ENCODE measurements around the gene UCK1. TPM values are rescaled to one million over a fixed set of nuclear protein-coding genes. Genes with fewer than 3 reads are reported as not detected.

Gene UCK1
- total and polyA plus RNA-seq, 2 of the 8 experiments (the other 6 are each of a cell fraction or from before 2014, with no cell fraction given): 35.1 to 42.0 TPM

GRCh38 chr9:131483319-131484050 lies 47.6 kb downstream of the UCK1 start:
- H3K27ac ChIP-seq (ENCODE audit: low read depth, low read length): no peak overlapping the region
- peak overlapping the region; percentile 66; the same call in 1 of the 2 replicates for H4K8ac ChIP-seq (ENCODE audit: extremely low read depth, insufficient read depth, low read length)
- no peaks in the 10 kb centered on the region; a peak in 1 of 7 replicates for H3K4me1 ChIP-seq (replicated peaks in 1 of 4; ENCODE audit: control insufficient read depth in 3 of 4, insufficient read depth in 4 of 4, low read length in 3 of 4)
- H3K23ac ChIP-seq (ENCODE audit: insufficient read length): no peak overlapping the region
- H2BK120ac ChIP-seq (replicated peaks; ENCODE audit: low read depth, low read length): no peak overlapping the region
- H3K4ac ChIP-seq (replicated peaks; ENCODE audit: insufficient read length, low read depth, low read length): no peak overlapping the region
- no peaks in the 10 kb centered on the region for H3K23me2 ChIP-seq (ENCODE audit: low read depth, low read length)
- no peak overlapping the region for H2BK5ac ChIP-seq (ENCODE audit: low read depth, low read length)
- H3K18ac ChIP-seq (ENCODE audit: extremely low read depth, low read length): no peak overlapping the region
- no peak overlapping the region for H2BK15ac ChIP-seq (ENCODE audit: low read length)
- H2AK5ac ChIP-seq (ENCODE audit: low read depth, low read length): no peak overlapping the region
- ChIA-PET CTCF (ENCODE audit: partially characterized antibody) (interaction anchor here (1.3 to 2.1 kb wide), 2 partner anchors 13 to 40 kb away, joined by 3 to 7 read pairs; no protein-coding TSS in a partner anchor), POLR2A (ENCODE audit: partially characterized antibody) (interaction anchor here (1.3 kb wide), 1 partner anchor 13 kb away, joined by 6 read pairs; no protein-coding TSS in a partner anchor)
- H2AFZ ChIP-seq (ENCODE audit: low read length): no peak overlapping the region
- no peak overlapping the region for H2BK20ac ChIP-seq (ENCODE audit: low read length)
- no peak overlapping the region for H3K56ac ChIP-seq (replicated peaks; ENCODE audit: insufficient read length, low read depth, low read length)
- no peak for DNase-seq (ENCODE audit: low read depth in 1 of 2, low spot score in 2 of 2)
- no peak overlapping the region for H2BK12ac ChIP-seq (ENCODE audit: low read depth, low read length)
- peaks cover 0 to 17% of the 10 kb centered on the region in 2 experiments; a peak in 1 of 4 replicates for H3K79me2 ChIP-seq (ENCODE audit: control insufficient read depth in 1 of 2, insufficient read depth in 2 of 2, low read length in 2 of 2)
- no peak overlapping the region for H3K4me3 ChIP-seq (ENCODE audit: extremely low read depth in 1 of 4, insufficient read depth in 2 of 4, low read depth in 3 of 4, low read length in 4 of 4)
- peaks cover 11 to 21% of the 10 kb centered on the region in 2 experiments for H4K20me1 ChIP-seq (replicated peaks in 1 of 2; ENCODE audit: control insufficient read depth in 1 of 2, insufficient read depth in 2 of 2, low read length in 2 of 2)
- H3K4me2 ChIP-seq (ENCODE audit: insufficient read depth in 1 of 2, low read depth in 2 of 2, low read length in 2 of 2): no peak overlapping the region
- no peak overlapping the region for H3K9ac ChIP-seq (replicated peaks in 1 of 4; ENCODE audit: extremely low read depth in 1 of 4, low read depth in 3 of 4, low read length in 3 of 4)
- no peak overlapping the region for H4K91ac ChIP-seq (replicated peaks; ENCODE audit: insufficient read length, low read length)
- 97% methylated on average over 9 of the region's 9 CpGs; no CpG with 5 or more reads in 1 of the 2 experiments for WGBS, 2 experiments (ENCODE audit: extremely low coverage in 1 of 2, insufficient coverage in 1 of 2, insufficient read length in 1 of 2, insufficient replicate concordance in 2 of 2, low coverage in 1 of 2, low lambda C conversion rate in 2 of 2, missing lambda C conversion rate in 1 of 2)
- no peak overlapping the region for H4K5ac ChIP-seq (ENCODE audit: insufficient read length, low read depth, low read length)
- no peak overlapping the region for H3K14ac ChIP-seq (ENCODE audit: insufficient read length)
- H3K9me3 ChIP-seq (ENCODE audit: insufficient read depth in 2 of 2, low read depth in 1 of 2, low read length in 1 of 2): no peaks in the 10 kb centered on the region
- H3K79me1 ChIP-seq (ENCODE audit: low read depth, low read length): peaks cover 14% of the 10 kb centered on the region; the same call in 1 of the 2 replicates
- no peak for FAIRE-seq
- no peaks in the 10 kb centered on the region for H3K27me3 ChIP-seq (replicated peaks in 1 of 4; ENCODE audit: control insufficient read depth in 3 of 4, extremely low read depth in 1 of 4, insufficient read depth in 3 of 4, low read length in 3 of 4)
- peaks cover 73 to 97% (median 92%) of the 10 kb centered on the region in 4 experiments for H3K36me3 ChIP-seq (ENCODE audit: control insufficient read depth in 2 of 4, insufficient read depth in 4 of 4, low read length in 3 of 4)
- TF ChIP-seq BCL11A (IDR thresholded peaks at IDR 0.05; ENCODE audit: low read depth in 2 of 2, low read length in 2 of 2) (no peak), CBX8 (IDR thresholded peaks at IDR 0.05; ENCODE audit: borderline replicate concordance, low read depth, low read length) (no peak), CBX5 (IDR thresholded peaks at IDR 0.05; ENCODE audit: low read depth, low read length) (no peak), SP1 (IDR thresholded peaks at IDR 0.05; ENCODE audit: low read depth, low read length) (no peak), YY1 (IDR thresholded peaks at IDR 0.05; ENCODE audit: low read depth, low read length) (no peak), SRF (IDR thresholded peaks at IDR 0.05; ENCODE audit: low read depth, low read length) (no peak), MAFK (IDR thresholded peaks at IDR 0.05; ENCODE audit: low read depth, low read length) (no peak), CEBPB (IDR thresholded peaks at IDR 0.05; ENCODE audit: low read depth, low read length) (no peak), TCF12 (IDR thresholded peaks at IDR 0.05; ENCODE audit: low read depth, low read length) (no peak), NRF1 (IDR thresholded peaks at IDR 0.05; ENCODE audit: low read depth, low read length) (no peak), KDM1A (IDR thresholded peaks at IDR 0.05; ENCODE audit: borderline replicate concordance, low read length) (no peak), EP300 (IDR thresholded peaks at IDR 0.05; ENCODE audit: borderline replicate concordance in 1 of 2, low read depth in 2 of 2, low read length in 2 of 2) (no peak), FOSL1 (IDR thresholded peaks at IDR 0.05; ENCODE audit: insufficient read depth, low read depth, low read length) (no peak)

All from H1 (cell line).